K562 (cell line): ENCODE measurements around the gene RELL2. TPM values are rescaled to one million over a fixed set of nuclear protein-coding genes. Genes with fewer than 3 reads are reported as not detected.

Source experiments
- EZH2 ChIP-seq: IDR thresholded peaks from 2 replicates; pipeline ENCODE4 v1.6.1; 2012; ENCODE audit warnings: low read depth, mild to moderate bottlenecking, inconsistent platforms, low read length, borderline replicate concordance
- FOXK2 ChIP-seq, 2 experiments: fragments of 450-650 bp; IDR thresholded peaks in 1 of 2; conservative IDR thresholded peaks in 1 of 2; 2 replicates each; pipeline ENCODE4 v1.6.1; 2016; ENCODE audit warnings: low read depth in 2 of 2, mild to moderate bottlenecking in 1 of 2
- HMBOX1 ChIP-seq: sonication (generic); IDR thresholded peaks from 2 replicates; pipeline ENCODE4 v1.6.1; 2016
- MGA ChIP-seq: fragments of 450-650 bp; IDR thresholded peaks from 2 replicates; pipeline ENCODE4 v1.6.1; 2016; ENCODE audit warnings: mild to moderate bottlenecking, moderate library complexity
- MLX ChIP-seq, 2 experiments: fragments of 450-650 bp in 1 of 2; sonication (generic) in 1 of 2; formaldehyde crosslinking; conservative IDR thresholded peaks; 2 replicates each; pipeline versions ENCODE4 v1.4.0 to v1.8.1; 2020 to 2022; ENCODE audit warnings: mild to moderate bottlenecking in 1 of 2, missing genetic modification reagents in 1 of 2
- SIN3B ChIP-seq: fragments of 450-650 bp; IDR thresholded peaks from 2 replicates; pipeline ENCODE4 v1.6.1; 2017; ENCODE audit warnings: low read depth, mild to moderate bottlenecking, moderate library complexity
- SRSF7 ChIP-seq: fragments of 200-400 bp; formaldehyde crosslinking; optimal IDR thresholded peaks from 2 replicates; pipeline ENCODE3; 2017; ENCODE audit warnings: mild to moderate bottlenecking, low read depth, low read length
- TAL1 ChIP-seq: fragments of 450-650 bp; IDR thresholded peaks from 2 replicates; pipeline ENCODE4 v1.6.1; 2016; ENCODE audit warnings: mild to moderate bottlenecking
- TBP ChIP-seq: optimal IDR thresholded peaks from 2 replicates; pipeline ENCODE3; 2011; ENCODE audit warnings: low read depth, low read length, improper control_type of control experiment
- THRB ChIP-seq: fragments of 450-650 bp; formaldehyde crosslinking; conservative IDR thresholded peaks from 2 replicates; pipeline ENCODE4 v1.4.0; 2022; ENCODE audit warnings: mild to moderate bottlenecking, missing genetic modification characterization
- ZBTB8A ChIP-seq: fragments of 450-650 bp; IDR thresholded peaks from 2 replicates; pipeline ENCODE4 v1.6.1; 2018; ENCODE audit warnings: mild to moderate bottlenecking, moderate library complexity; ENCODE audit not compliant: partially characterized antibody
- polyA plus RNA-seq, 8 experiments: library from polyadenylated mRNA; depleted of rRNA in 4 of 8; stranded (reverse) in 5 of 8; unstranded in 3 of 8; fragments of >200 nt; fragmentation: Nextera tagmentation in 2 of 8; fragmentation: Illumina TruSeq in 1 of 8; extraction: Ambion mirVana in 2 of 8; extraction: Trizol in 1 of 8; gene quantifications; 2 replicates each; pipeline versions ENCODE4 v1.2.1 to v1.2.3, GENCODE V29; 2011 to 2014; ENCODE audit warnings: inconsistent platforms in 1 of 8, missing spikeins in 1 of 8
- total RNA-seq, 7 experiments: library from RNA; depleted of rRNA in 6 of 7; stranded (reverse); fragments of >200 nt in 6 of 7; fragmentation: Illumina TruSeq in 2 of 7; extraction: Trizol in 2 of 7; gene quantifications; 2 replicates each; pipeline versions ENCODE4 v1.2.1 to v1.2.3, GENCODE V29; 2011 to 2021; ENCODE audit warnings: low replicate concordance in 1 of 7

Gene RELL2
- total and polyA plus RNA-seq, 9 of the 15 experiments (the other 6 are each of a cell fraction or from before 2014, with no cell fraction given) = 0.06 to 36.0 (median 14.3) TPM

GRCh38 chr5:141681695-141682641, 45.2 kb downstream of the RELL2 start, which contains the start of gene ARAP3 (continued):
- TF ChIP-seq MGA (peak; percentile 90), TBP (no peak), FOXK2 (conservative IDR thresholded peaks at IDR 0.05 in 1 of 2, IDR thresholded peaks at IDR 0.05 in 1 of 2; ENCODE audit: low read depth in 2 of 2) (no peak), MLX (CRISPR knock-in tag; conservative IDR thresholded peaks at IDR 0.05) (no peak), TAL1 (no peak), EZH2 (no peak), THRB (CRISPR knock-in tag) (0 out of 2 replicates have a peak, but pooled peaks have one; percentile 60), ZBTB8A (no peak), SRSF7 (no peak), SIN3B (no peak), HMBOX1 (no peak)
